ENCODE measurements around the gene TTC3.

DNA sequence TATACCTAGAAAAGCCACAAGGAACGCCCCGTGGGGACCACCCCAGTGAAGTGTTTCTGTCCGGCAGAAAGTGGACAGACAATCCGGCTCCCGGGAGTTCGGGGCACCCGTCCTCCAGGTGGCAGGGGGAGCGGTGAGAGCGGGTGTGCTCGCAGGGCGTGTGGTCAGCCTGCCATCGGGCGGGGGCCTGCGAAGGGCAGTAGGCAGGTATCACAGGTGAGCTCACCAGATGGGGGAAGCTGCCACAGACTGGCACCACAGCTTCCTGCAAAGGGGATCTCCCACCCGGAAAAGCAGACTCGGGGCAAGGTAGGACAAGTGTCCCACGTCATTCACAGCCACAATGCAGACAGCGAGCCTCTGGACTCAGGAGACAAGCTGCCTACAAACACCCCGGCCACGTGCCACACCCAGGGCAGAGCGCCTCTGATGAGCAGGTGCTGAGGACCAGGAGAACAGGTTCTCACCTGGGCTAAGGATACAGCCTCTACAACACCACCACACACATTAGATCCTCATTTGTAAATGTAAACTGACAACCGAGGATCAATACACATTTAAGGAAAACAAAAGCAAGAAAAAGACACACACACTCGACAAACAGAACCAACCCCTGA lies 157.7 kb downstream of the TTC3 start:
- TF ChIP-seq, protein P1, sequence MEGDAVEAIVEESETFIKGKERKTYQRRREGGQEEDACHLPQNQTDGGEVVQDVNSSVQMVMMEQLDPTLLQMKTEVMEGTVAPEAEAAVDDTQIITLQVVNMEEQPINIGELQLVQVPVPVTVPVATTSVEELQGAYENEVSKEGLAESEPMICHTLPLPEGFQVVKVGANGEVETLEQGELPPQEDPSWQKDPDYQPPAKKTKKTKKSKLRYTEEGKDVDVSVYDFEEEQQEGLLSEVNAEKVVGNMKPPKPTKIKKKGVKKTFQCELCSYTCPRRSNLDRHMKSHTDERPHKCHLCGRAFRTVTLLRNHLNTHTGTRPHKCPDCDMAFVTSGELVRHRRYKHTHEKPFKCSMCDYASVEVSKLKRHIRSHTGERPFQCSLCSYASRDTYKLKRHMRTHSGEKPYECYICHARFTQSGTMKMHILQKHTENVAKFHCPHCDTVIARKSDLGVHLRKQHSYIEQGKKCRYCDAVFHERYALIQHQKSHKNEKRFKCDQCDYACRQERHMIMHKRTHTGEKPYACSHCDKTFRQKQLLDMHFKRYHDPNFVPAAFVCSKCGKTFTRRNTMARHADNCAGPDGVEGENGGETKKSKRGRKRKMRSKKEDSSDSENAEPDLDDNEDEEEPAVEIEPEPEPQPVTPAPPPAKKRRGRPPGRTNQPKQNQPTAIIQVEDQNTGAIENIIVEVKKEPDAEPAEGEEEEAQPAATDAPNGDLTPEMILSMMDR (IDR thresholded peaks at IDR 0.05; ENCODE audit: poor library complexity, severe bottlenecking) = no peak
- no peak for TF ChIP-seq SMC3 (conservative IDR thresholded peaks at IDR 0.05; ENCODE audit: poor library complexity)
- TF ChIP-seq RAD21 (conservative IDR thresholded peaks at IDR 0.05) = no peak

Data from neural cell (in vitro differentiated cells).